ENCODE results near the gene MIA.
"Not testable (repeated sequence)": the region's sequence is repeated elsewhere in the genome, so short reads cannot be mapped to it uniquely, and the experiment has no call there.

Gene MIA

DNA sequence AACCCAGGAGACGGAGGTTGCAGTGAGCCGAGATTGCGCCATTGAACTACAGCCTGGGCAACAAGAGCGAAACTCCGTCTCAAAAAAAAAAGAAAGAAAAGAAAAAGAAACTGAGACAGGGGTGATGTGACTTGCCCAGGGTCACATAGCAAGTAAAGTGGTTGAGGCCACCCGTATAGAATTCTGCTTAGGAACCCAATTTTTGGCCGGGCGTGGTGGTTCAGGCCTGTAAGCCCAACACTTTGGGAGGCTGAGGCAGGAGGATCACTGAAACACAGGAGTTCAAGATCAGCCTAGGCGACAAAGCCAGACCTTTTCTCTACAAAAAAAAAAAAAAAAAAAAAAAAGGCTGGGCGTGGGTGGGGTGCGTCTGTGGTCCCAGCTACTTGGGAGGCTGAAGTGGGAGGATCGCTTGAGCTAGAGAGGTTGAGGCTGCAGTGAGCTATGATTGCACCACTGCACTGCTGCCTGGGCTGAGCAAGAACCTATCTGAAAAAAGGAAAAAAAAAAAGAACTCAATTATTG is 23.0 kb upstream of the MIA start:
- H3K9me3 ChIP-seq (ENCODE audit: control insufficient read depth in 1 of 2, low read length in 2 of 2) = no peaks in the 10 kb centered on the region
- peak overlapping the region; percentile 18 for H3K27ac ChIP-seq (ENCODE audit: low read length)
- no peaks in the 10 kb centered on the region for H3K27me3 ChIP-seq (ENCODE audit: low read depth, low read length)
- peaks cover 12 to 49% of the 10 kb centered on the region in 2 donors for H3K4me1 ChIP-seq (ENCODE audit: control insufficient read depth in 1 of 2, insufficient read depth in 2 of 2, low read length in 2 of 2)
- peaks cover 16 to 18% of the 10 kb centered on the region in 2 donors for H3K36me3 ChIP-seq (ENCODE audit: control insufficient read depth in 1 of 2, insufficient read depth in 2 of 2, low read length in 2 of 2)
- peak overlapping the region; percentile 68 to 100 for H3K4me3 ChIP-seq (ENCODE audit: low read depth in 1 of 2, low read length in 2 of 2)

GRCh38 chr19:40754611-40755247 is 20.6 kb upstream of the MIA start:
- H3K4me3 ChIP-seq (ENCODE audit: low read depth in 1 of 2, low read length in 2 of 2) = peak overlapping the region in 1 of 2 donors; percentile 35
- peak overlapping the region; percentile 32 for H3K27ac ChIP-seq (ENCODE audit: low read length)
- H3K4me1 ChIP-seq (ENCODE audit: control insufficient read depth in 1 of 2, insufficient read depth in 2 of 2, low read length in 2 of 2) = peaks cover 8 to 39% of the 10 kb centered on the region in 2 donors
- H3K9me3 ChIP-seq (ENCODE audit: control insufficient read depth in 1 of 2, low read length in 2 of 2) = no peaks in the 10 kb centered on the region
- H3K36me3 ChIP-seq (ENCODE audit: control insufficient read depth in 1 of 2, insufficient read depth in 2 of 2, low read length in 2 of 2) = peaks cover 32 to 36% of the 10 kb centered on the region in 2 donors
- H3K27me3 ChIP-seq (ENCODE audit: low read depth, low read length) = no peaks in the 10 kb centered on the region

GRCh38 chr19:40755248-40755624 is 20.1 kb upstream of the MIA start:
- Histone ChIP-seq H3K4me3 (ENCODE audit: low read depth in 1 of 2, low read length in 2 of 2) (peak overlapping the region in 1 of 2 donors; percentile 7), H3K27ac (ENCODE audit: low read length) (no peak overlapping the region), H3K4me1 (ENCODE audit: control insufficient read depth in 1 of 2, insufficient read depth in 2 of 2, low read length in 2 of 2) (peaks cover 4 to 39% of the 10 kb centered on the region in 2 donors), H3K36me3 (ENCODE audit: control insufficient read depth in 1 of 2, insufficient read depth in 2 of 2, low read length in 2 of 2) (peaks cover 34 to 41% of the 10 kb centered on the region in 2 donors), H3K27me3 (ENCODE audit: low read depth, low read length) (no peaks in the 10 kb centered on the region), H3K9me3 (ENCODE audit: control insufficient read depth in 1 of 2, low read length in 2 of 2) (no peaks in the 10 kb centered on the region)

GRCh38 chr19:40755791-40756190 is 19.5 kb upstream of the MIA start:
- Histone ChIP-seq H3K27me3 (ENCODE audit: low read depth, low read length) (no peaks in the 10 kb centered on the region), H3K4me3 (ENCODE audit: low read depth in 1 of 2, low read length in 2 of 2) (peak overlapping the region in 1 of 2 donors; percentile 7), H3K27ac (ENCODE audit: low read length) (no peak overlapping the region), H3K36me3 (ENCODE audit: control insufficient read depth in 1 of 2, insufficient read depth in 2 of 2, low read length in 2 of 2) (peaks cover 40 to 46% of the 10 kb centered on the region in 2 donors), H3K4me1 (ENCODE audit: control insufficient read depth in 1 of 2, insufficient read depth in 2 of 2, low read length in 2 of 2) (peaks cover 4 to 39% of the 10 kb centered on the region in 2 donors), H3K9me3 (ENCODE audit: control insufficient read depth in 1 of 2, low read length in 2 of 2) (no peaks in the 10 kb centered on the region)

- no peaks in the 10 kb centered on the region for H3K9me3 ChIP-seq (ENCODE audit: control insufficient read depth in 1 of 2, low read length in 2 of 2)
- peaks cover 4 to 39% of the 10 kb centered on the region in 2 donors for H3K4me1 ChIP-seq (ENCODE audit: control insufficient read depth in 1 of 2, insufficient read depth in 2 of 2, low read length in 2 of 2)
- H3K4me3 ChIP-seq (ENCODE audit: low read depth in 1 of 2, low read length in 2 of 2) = no peak overlapping the region
- H3K27me3 ChIP-seq (ENCODE audit: low read depth, low read length) = no peaks in the 10 kb centered on the region
- no peak overlapping the region for H3K27ac ChIP-seq (ENCODE audit: low read length)
- peaks cover 46% of the 10 kb centered on the region in 2 donors for H3K36me3 ChIP-seq (ENCODE audit: control insufficient read depth in 1 of 2, insufficient read depth in 2 of 2, low read length in 2 of 2)
Observed at GRCh38 chr19:40756502-40757110, 18.7 kb upstream of the MIA start.

- no peaks in the 10 kb centered on the region for H3K27me3 ChIP-seq (ENCODE audit: low read depth, low read length)
- H3K4me1 ChIP-seq (ENCODE audit: control insufficient read depth in 1 of 2, insufficient read depth in 2 of 2, low read length in 2 of 2) = peaks cover 4 to 29% of the 10 kb centered on the region in 2 donors
- H3K27ac ChIP-seq (ENCODE audit: low read length) = no peak overlapping the region
- H3K9me3 ChIP-seq (ENCODE audit: control insufficient read depth in 1 of 2, low read length in 2 of 2) = no peaks in the 10 kb centered on the region
- H3K36me3 ChIP-seq (ENCODE audit: control insufficient read depth in 1 of 2, insufficient read depth in 2 of 2, low read length in 2 of 2) = peaks cover 61 to 65% of the 10 kb centered on the region in 2 donors
- no peak overlapping the region for H3K4me3 ChIP-seq (ENCODE audit: low read depth in 1 of 2, low read length in 2 of 2)
Observed at GRCh38 chr19:40758491-40758890, 16.8 kb upstream of the MIA start.

- Histone ChIP-seq H3K4me3 (ENCODE audit: low read depth in 1 of 2, low read length in 2 of 2) (no peak overlapping the region), H3K27me3 (ENCODE audit: low read depth, low read length) (no peaks in the 10 kb centered on the region), H3K27ac (ENCODE audit: low read length) (no peak overlapping the region), H3K4me1 (ENCODE audit: control insufficient read depth in 1 of 2, insufficient read depth in 2 of 2, low read length in 2 of 2) (peaks cover 4 to 24% of the 10 kb centered on the region in 2 donors), H3K36me3 (ENCODE audit: control insufficient read depth in 1 of 2, insufficient read depth in 2 of 2, low read length in 2 of 2) (peaks cover 70 to 74% of the 10 kb centered on the region in 2 donors), H3K9me3 (ENCODE audit: control insufficient read depth in 1 of 2, low read length in 2 of 2) (no peaks in the 10 kb centered on the region)
Observed at GRCh38 chr19:40759352-40759751, 16.0 kb upstream of the MIA start.

GRCh38 chr19:40762754-40763470 is 12.4 kb upstream of the MIA start:
- Histone ChIP-seq H3K9me3 (ENCODE audit: control insufficient read depth in 1 of 2, low read length in 2 of 2) (no peaks in the 10 kb centered on the region), H3K36me3 (ENCODE audit: control insufficient read depth in 1 of 2, insufficient read depth in 2 of 2, low read length in 2 of 2) (peaks cover 69 to 74% of the 10 kb centered on the region in 2 donors), H3K4me3 (ENCODE audit: low read depth in 1 of 2, low read length in 2 of 2) (no peak overlapping the region), H3K27ac (ENCODE audit: low read length) (no peak overlapping the region), H3K4me1 (ENCODE audit: control insufficient read depth in 1 of 2, insufficient read depth in 2 of 2, low read length in 2 of 2) (no peaks in the 10 kb centered on the region), H3K27me3 (ENCODE audit: low read depth, low read length) (no peaks in the 10 kb centered on the region)

- H3K36me3 ChIP-seq (ENCODE audit: control insufficient read depth in 1 of 2, insufficient read depth in 2 of 2, low read length in 2 of 2) = peaks cover 63 to 68% of the 10 kb centered on the region in 2 donors
- H3K27ac ChIP-seq (ENCODE audit: low read length) = no peak overlapping the region
- H3K27me3 ChIP-seq (ENCODE audit: low read depth, low read length) = no peaks in the 10 kb centered on the region
- H3K9me3 ChIP-seq (ENCODE audit: control insufficient read depth in 1 of 2, low read length in 2 of 2) = no peaks in the 10 kb centered on the region
- no peak overlapping the region for H3K4me3 ChIP-seq (ENCODE audit: low read depth in 1 of 2, low read length in 2 of 2)
- H3K4me1 ChIP-seq (ENCODE audit: control insufficient read depth in 1 of 2, insufficient read depth in 2 of 2, low read length in 2 of 2) = no peaks in the 10 kb centered on the region
Observed at GRCh38 chr19:40763526-40763925, 11.8 kb upstream of the MIA start.

DNA sequence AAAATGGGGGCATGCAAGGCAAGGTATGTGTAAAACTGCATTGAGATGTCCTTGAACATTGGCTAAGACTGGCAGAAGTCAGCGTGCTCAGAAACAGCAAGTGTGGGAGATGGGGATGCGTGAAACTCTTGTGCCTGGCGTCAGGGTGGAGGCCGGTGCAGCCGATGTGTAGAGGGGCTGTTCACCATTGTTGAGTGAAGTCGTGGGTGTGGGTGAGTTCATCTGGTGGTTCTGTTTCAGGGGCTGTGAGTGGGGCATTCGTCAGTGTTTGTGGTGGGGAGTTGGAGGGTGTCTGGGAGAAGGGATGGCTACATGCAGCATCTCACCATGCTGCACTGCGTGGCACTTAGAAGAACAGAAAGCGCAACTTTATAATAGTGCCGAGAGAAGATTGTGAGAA is 11.4 kb upstream of the MIA start:
- Histone ChIP-seq H3K27ac (ENCODE audit: low read length) (no peak overlapping the region), H3K4me1 (ENCODE audit: control insufficient read depth in 1 of 2, insufficient read depth in 2 of 2, low read length in 2 of 2) (no peaks in the 10 kb centered on the region), H3K36me3 (ENCODE audit: control insufficient read depth in 1 of 2, insufficient read depth in 2 of 2, low read length in 2 of 2) (peaks cover 61 to 66% of the 10 kb centered on the region in 2 donors), H3K27me3 (ENCODE audit: low read depth, low read length) (no peaks in the 10 kb centered on the region), H3K4me3 (ENCODE audit: low read depth in 1 of 2, low read length in 2 of 2) (no peak overlapping the region), H3K9me3 (ENCODE audit: control insufficient read depth in 1 of 2, low read length in 2 of 2) (no peaks in the 10 kb centered on the region)

- H3K27ac ChIP-seq (ENCODE audit: low read length); H3K4me1 ChIP-seq (ENCODE audit: control insufficient read depth in 1 of 2, insufficient read depth in 2 of 2, low read length in 2 of 2); H3K4me3 ChIP-seq (ENCODE audit: low read depth in 1 of 2, low read length in 2 of 2); H3K9me3 ChIP-seq (ENCODE audit: control insufficient read depth in 1 of 2, low read length in 2 of 2); H3K27me3 ChIP-seq (ENCODE audit: low read depth, low read length): not testable (repeated sequence)
- H3K36me3 ChIP-seq (ENCODE audit: control insufficient read depth in 1 of 2, insufficient read depth in 2 of 2, low read length in 2 of 2) = peaks cover 42 to 48% of the 10 kb centered on the region in 2 donors
Observed at GRCh38 chr19:40766385-40766784, 8.9 kb upstream of the MIA start.

All from muscle layer of duodenum (tissue), 2 donors.